Measurements from ENCODE around the gene SYTL2.

- no peak for TF ChIP-seq CTCF (IDR thresholded peaks at IDR 0.05)
- TF ChIP-seq EP300 (IDR thresholded peaks at IDR 0.05; ENCODE audit: low read depth): no peak
These were observed 57.9 kb downstream of the SYTL2 start for GRCh38 chr11:85752890-85753581.
